Muscle layer of duodenum (tissue), 2 donors: ENCODE measurements around the gene UGT2B17.
"Not testable (repeated sequence)": the region's sequence is repeated elsewhere in the genome, so short reads cannot be mapped to it uniquely, and the experiment has no call there.

Source experiments
- H3K27ac ChIP-seq: one replicate; pipeline ENCODE4 v1.7.0; 2013; ENCODE audit warnings: mild to moderate bottlenecking, low read length
- H3K27me3 ChIP-seq: one replicate; pipeline ENCODE4 v1.7.0; 2013; ENCODE audit warnings: low read depth, mild to moderate bottlenecking, control low read depth, low read length
- H3K36me3 ChIP-seq, 2 donors: one replicate each; pipeline ENCODE4 v1.7.0; 2013; ENCODE audit warnings: low read length in 2 of 2, control low read depth in 1 of 2, mild to moderate bottlenecking in 1 of 2; ENCODE audit not compliant: insufficient read depth in 2 of 2, control insufficient read depth in 1 of 2
- H3K4me1 ChIP-seq, 2 donors: one replicate each; pipeline ENCODE4 v1.7.0; 2013; ENCODE audit warnings: low read length in 2 of 2, mild to moderate bottlenecking in 2 of 2, control low read depth in 1 of 2, moderate library complexity in 1 of 2; ENCODE audit not compliant: insufficient read depth in 2 of 2, control insufficient read depth in 1 of 2
- H3K4me3 ChIP-seq, 2 donors: one replicate each; pipeline ENCODE4 v1.7.0; 2013; ENCODE audit warnings: low read length in 2 of 2, low read depth in 1 of 2, mild to moderate bottlenecking in 1 of 2
- H3K9me3 ChIP-seq, 2 donors: one replicate each; pipeline ENCODE4 v1.7.0; 2013; ENCODE audit warnings: low read length in 2 of 2, control low read depth in 1 of 2, mild to moderate bottlenecking in 1 of 2; ENCODE audit not compliant: control insufficient read depth in 1 of 2
- donor health status: healthy.

Gene UGT2B17

DNA sequence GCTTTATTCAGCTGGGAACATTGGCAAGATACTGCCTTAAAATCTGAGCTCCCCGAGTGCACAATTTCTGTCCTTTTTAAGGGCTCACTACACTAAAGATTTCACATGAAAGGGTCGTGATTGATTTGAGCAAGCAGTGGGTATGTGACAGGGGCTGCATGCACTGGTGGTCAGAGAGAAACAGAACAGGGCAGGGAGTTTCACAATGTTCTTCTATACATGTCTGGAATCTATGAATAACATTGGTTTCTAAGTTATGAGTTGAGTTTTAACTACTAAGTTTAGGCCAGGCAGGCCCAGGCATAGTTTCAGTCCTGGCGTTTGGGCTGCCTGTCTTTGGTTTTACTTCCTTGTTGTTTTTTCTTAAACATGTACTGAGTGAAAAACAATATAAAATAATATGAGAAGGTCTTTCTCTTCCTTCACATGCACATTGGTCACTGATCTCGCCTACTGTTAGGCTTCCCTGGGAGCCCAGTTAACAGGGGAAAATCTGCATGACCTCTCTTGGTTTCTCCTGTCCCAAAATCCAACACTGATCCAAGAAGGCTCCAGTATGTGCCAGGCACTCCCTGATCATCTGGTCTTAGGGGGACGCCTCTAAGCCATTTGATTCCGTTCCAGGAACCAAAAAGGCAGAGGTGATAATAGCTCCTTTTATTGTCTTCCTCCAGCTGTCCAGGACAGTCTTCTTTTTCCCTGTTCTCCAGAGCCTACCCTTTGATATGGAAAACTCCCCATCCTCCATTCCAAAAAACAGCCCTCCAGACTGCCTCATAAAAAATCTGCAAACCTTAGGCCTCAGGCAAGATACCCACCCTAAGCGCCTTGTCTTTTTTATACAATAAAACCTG is at the start of gene UGT2B17:
Gene UGT2B17 (minus strand): TSS at position 51 of the 854 bp plus-strand sequence. CDS start 7,838 bp downstream, outside the sequence.
- no peaks in the 10 kb centered on the region for H3K27me3 ChIP-seq
- H3K4me3 ChIP-seq, result no peak within 1 kb of the TSS
- no peaks in the 10 kb centered on the region for H3K4me1 ChIP-seq
- H3K36me3 ChIP-seq, result no peaks in the 10 kb centered on the region
- H3K27ac ChIP-seq, result no peak within 1 kb of the TSS
- H3K9me3 ChIP-seq, result no peaks in the 10 kb centered on the region

DNA sequence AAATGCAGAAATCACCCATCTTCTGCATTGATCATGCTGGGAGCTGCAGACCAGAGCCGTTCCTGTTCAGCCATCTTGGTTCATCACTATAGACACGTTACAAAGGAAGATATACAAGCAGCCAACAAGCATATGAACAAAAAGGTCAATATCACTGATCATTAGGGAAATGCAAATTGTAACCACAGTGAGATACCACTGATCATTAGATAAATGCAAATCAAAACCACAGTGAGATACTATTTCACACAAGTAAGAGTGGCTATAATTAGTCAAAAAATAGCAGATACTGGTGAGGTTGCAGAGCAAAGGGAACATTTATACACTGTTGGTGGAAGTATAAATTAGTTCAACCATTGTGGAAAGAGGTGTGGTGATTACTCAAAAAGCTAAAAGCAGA is 46.6 kb upstream of the UGT2B17 start:
- H3K4me1 ChIP-seq, H3K9me3 ChIP-seq, H3K27me3 ChIP-seq, H3K4me3 ChIP-seq, H3K27ac ChIP-seq, H3K36me3 ChIP-seq: not testable (repeated sequence)

DNA sequence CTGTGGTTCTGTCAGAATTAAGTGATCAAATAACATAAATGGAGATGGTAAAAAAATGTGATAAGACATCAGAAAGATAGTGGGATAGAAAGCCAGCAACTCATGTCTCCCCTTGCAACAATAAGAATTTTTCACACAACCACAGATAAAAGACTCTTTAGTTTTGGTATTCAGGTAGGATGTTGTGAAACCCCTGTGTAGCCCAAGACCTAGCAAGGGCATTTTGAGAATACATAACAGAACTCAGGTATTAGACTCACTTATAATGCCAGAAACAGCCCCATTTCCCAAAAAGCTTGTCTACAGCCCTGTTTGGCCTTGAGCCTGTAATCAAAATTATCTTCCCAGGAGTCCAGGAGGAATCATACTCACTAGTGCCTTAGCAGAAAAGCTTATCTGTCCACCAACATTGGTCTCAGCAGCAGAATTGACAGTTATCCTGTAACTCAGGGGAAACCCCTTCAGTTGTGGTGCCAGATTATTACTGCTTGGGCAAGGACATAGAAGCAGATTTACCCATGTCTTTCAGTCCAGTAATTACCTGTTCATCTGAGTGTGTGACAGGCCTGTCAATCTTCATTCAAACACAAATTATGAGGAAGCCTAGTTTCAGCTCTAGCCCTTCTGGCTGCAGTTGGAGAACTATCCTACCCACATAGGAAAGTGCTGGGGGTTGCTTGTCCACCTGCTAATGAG is 41.0 kb upstream of the UGT2B17 start:
- Histone ChIP-seq H3K27ac (no peak overlapping the region), H3K9me3 (no peaks in the 10 kb centered on the region), H3K36me3 (no peaks in the 10 kb centered on the region), H3K4me3 (no peak overlapping the region), H3K4me1 (no peaks in the 10 kb centered on the region), H3K27me3 (no peaks in the 10 kb centered on the region)

DNA sequence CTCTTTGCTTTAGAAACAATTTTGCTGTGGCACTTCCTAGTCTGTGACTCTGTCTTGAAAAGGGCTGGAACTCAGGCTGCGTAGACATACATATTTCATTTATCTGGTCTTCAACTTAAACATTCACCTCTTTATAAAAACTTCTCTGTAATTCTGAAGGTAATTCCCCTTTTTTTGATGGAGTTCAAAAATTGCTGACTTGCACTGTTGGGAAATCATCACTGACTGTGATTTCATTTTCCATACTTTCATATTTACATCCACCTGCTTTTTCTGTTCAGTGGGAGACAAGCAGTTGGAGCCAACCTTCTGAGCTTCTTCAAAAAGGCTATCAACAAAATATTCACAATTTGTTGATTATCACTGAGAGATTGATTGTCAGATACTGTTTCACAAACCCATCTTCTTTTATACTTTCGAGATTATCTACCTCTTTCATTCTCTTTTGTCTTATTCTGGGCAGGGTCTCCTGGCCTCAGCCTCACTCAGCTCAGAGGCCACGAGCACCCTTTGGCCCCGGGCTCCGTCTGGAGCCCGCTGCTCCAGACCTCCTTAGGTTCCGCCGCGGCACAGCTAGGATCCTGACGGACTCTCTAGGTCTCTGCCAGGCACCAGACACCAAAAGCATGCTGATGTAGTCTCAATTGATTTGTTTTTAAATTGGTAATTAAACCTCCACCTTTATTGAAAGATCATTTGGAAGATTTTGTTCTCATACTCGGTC is 39.7 kb upstream of the UGT2B17 start:
- H3K27ac ChIP-seq, result no peak overlapping the region
- no peaks in the 10 kb centered on the region for H3K36me3 ChIP-seq
- no peaks in the 10 kb centered on the region for H3K4me1 ChIP-seq
- no peaks in the 10 kb centered on the region for H3K9me3 ChIP-seq
- no peaks in the 10 kb centered on the region for H3K27me3 ChIP-seq
- H3K4me3 ChIP-seq, result no peak overlapping the region

DNA sequence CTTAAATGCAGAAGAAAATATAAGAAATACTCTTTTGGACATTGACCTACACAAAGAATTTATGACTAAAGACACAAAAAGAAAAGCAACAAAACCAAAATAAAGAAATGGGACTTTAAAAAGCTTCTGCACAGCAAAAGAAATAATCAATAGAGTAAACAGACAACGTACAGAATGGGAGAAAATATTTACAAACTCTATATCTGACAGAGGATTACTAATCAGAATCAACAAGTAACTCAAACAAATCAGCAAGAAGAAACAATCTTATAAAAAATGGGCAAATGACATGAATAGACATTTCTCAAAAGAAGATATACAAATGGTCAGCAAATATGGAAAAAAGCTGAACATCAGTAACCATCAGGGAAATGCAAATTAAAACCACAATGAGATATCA is 37.6 kb upstream of the UGT2B17 start:
- H3K4me3 ChIP-seq, result no peak overlapping the region
- H3K4me1 ChIP-seq, result no peaks in the 10 kb centered on the region
- no peaks in the 10 kb centered on the region for H3K27me3 ChIP-seq
- H3K9me3 ChIP-seq, result no peaks in the 10 kb centered on the region
- H3K27ac ChIP-seq, result no peak overlapping the region
- H3K36me3 ChIP-seq, result no peaks in the 10 kb centered on the region

DNA sequence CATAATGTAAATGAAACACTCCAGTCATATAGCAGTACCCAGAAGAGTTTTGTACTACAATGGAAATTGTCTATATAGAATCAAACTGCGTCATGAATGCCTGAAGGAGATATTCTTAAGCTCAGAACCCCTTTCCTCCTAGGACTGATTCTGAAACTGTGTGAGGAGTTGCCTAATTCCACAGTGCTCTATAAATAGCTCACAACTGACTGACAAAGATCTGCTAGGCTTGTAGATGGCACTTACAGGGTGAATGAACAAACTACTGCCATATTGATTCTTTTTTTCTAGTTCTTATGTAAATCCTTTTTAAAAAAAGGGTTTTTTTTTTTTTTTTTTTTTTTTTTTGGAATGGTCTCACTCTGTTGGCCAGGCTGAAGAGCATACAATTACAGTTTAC is 30.1 kb upstream of the UGT2B17 start:
- Histone ChIP-seq H3K4me3 (no peak overlapping the region), H3K27ac (no peak overlapping the region), H3K9me3 (no peaks in the 10 kb centered on the region), H3K27me3 (no peaks in the 10 kb centered on the region), H3K4me1 (no peaks in the 10 kb centered on the region), H3K36me3 (no peaks in the 10 kb centered on the region)

DNA sequence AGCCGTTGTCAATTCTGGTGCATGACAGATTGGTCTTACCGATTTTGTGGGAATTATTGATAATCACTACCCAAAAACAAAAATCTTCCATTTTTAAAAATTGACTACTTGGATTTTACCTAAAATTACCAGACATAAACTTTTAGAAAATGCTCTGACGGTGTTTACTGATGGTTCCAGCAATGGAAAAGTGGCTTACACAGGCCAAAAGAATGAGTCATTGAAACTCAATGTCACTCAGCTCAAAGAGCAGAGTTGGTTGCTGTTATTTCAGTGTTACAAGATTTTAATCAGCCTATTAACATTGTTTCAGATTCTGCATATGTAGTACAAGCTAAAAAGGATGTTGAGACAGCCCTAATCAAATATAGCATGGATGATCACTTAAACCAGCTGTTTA is 23.0 kb upstream of the UGT2B17 start:
- no peak overlapping the region for H3K4me3 ChIP-seq
- H3K4me1 ChIP-seq, result no peaks in the 10 kb centered on the region
- H3K27ac ChIP-seq, result no peak overlapping the region
- H3K36me3 ChIP-seq, result no peaks in the 10 kb centered on the region
- H3K27me3 ChIP-seq, result no peaks in the 10 kb centered on the region
- H3K9me3 ChIP-seq, result no peaks in the 10 kb centered on the region

DNA sequence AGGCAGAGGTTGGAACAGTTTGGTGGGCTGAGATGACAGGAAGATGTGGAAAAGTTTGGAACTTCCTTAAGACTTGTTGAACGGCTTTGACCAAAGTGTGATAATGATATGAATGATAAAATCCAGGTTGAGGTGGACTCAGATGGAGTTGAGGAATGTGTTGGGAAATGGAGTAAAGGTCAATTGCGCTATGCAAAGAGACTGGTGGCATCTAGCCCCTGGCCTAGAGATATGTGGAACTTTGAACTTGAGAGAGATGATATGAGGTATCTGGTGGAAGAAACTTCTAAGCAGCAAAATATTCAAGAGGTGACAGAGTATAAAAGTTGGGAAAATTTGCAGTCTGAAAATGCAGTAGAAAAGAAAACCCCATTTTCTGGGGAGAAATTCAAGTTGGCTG is 21.4 kb upstream of the UGT2B17 start:
- H3K9me3 ChIP-seq, result no peaks in the 10 kb centered on the region
- no peaks in the 10 kb centered on the region for H3K27me3 ChIP-seq
- no peaks in the 10 kb centered on the region for H3K4me1 ChIP-seq
- no peak overlapping the region for H3K4me3 ChIP-seq
- no peak overlapping the region for H3K27ac ChIP-seq
- no peaks in the 10 kb centered on the region for H3K36me3 ChIP-seq

DNA sequence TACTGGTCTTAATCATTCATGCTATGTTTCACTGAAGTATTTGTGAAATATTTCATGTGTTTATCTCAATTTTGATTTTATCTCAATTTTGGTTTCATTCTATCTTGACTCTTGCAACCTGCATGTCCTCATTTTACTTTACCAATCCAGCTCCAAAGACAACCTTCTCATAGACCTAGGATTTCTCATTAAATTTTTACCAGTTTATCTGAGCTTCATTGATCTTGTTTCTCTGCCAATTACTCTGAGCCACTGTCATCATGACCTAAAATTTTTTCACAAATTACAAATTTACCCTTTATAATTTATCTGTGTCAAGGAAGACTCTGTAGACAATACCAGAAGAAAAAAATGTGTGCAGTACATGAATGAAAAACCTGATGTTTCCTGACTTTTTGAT is 18.6 kb upstream of the UGT2B17 start:
- Histone ChIP-seq H3K36me3 (no peaks in the 10 kb centered on the region), H3K4me3 (no peak overlapping the region), H3K27ac (no peak overlapping the region), H3K9me3 (no peaks in the 10 kb centered on the region), H3K4me1 (no peaks in the 10 kb centered on the region), H3K27me3 (no peaks in the 10 kb centered on the region)

DNA sequence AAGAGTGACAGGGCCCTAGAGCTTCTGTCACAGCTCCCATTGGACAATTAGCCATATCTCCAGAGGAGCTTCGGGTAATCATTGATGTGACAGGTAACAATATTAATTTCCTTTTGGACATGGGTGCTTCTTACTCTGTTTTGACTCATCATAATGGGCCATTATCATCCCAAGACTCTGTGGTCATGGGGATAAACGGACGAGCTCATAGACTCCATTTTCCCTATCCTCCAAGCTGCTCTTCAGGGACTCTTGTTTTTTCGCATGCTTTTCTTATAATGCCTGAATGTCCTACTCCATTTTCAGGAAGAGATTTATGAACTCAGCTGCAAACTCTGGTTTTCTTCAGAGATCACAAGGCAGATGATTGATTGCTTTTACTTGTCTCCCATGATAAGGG is 17.0 kb upstream of the UGT2B17 start:
- Histone ChIP-seq H3K4me1 (no peaks in the 10 kb centered on the region), H3K27ac (no peak overlapping the region), H3K9me3 (no peaks in the 10 kb centered on the region)

DNA sequence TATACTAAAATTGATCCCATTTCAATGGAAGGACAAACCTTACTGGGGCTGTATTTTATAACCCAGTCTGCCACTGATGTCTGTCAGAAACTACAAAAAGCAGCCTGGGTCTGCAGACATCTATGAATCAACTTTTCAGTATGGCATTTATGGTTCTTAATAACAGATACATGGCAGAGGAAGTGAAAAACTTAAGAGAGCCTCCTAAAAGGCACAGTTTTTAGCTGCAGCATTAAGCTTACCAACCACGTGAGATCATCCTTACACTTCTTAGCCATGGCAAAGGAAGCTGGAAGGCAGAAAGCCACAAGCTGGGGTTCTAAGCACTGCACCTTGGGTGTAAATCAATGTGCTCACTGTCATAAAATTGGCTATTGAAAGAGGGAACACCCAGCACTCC is 16.6 kb upstream of the UGT2B17 start:
- no peaks in the 10 kb centered on the region for H3K4me1 ChIP-seq
- H3K9me3 ChIP-seq, result no peaks in the 10 kb centered on the region
- H3K27ac ChIP-seq, result no peak overlapping the region
- H3K4me3 ChIP-seq, result no peak overlapping the region
- no peaks in the 10 kb centered on the region for H3K36me3 ChIP-seq
- H3K27me3 ChIP-seq, result no peaks in the 10 kb centered on the region

More for the DNA sequence above, 17.0 kb upstream of the UGT2B17 start:
- Histone ChIP-seq H3K36me3 (no peaks in the 10 kb centered on the region), H3K4me3 (no peak overlapping the region), H3K27me3 (no peaks in the 10 kb centered on the region)
